Endothelial cell of umbilical vein (primary cell): Measurements from ENCODE around the gene KCNH2. TPM values are rescaled to one million over a fixed set of nuclear protein-coding genes. Genes with fewer than 3 reads are reported as not detected.

Source experiments
- BruUV-seq: library from RNA; stranded (reverse); fragments of 400-500 nt; replicated peaks from 2 replicates; lab custom pipeline; 2021; lab: Mats Ljungman, UMichigan
- CTCF ChIA-PET: fragments of 300-600, 350-600 bp; sonication (Branson Sonifier 250); formaldehyde crosslinking; loops from one replicate; lab custom pipeline; 2021; ENCODE audit warnings: antibody characterized with exemption, inconsistent platforms; lab: Charles Lee
- POLR2A ChIA-PET: fragments of 300-600, 350-600 bp; sonication (Branson Sonifier 250); formaldehyde crosslinking; loops from one replicate; lab custom pipeline; 2021; ENCODE audit warnings: antibody characterized with exemption, inconsistent platforms; lab: Charles Lee
- DNase-seq: peaks from one replicate; pipeline ENCODE4 v3.0.0-alpha.2; 2011; ENCODE audit warnings: low read depth, low spot score
- FAIRE-seq: peaks from 2 replicates; lab custom pipeline; 2011; peaks lifted over from hg19 to GRCh38; lab: Jason Lieb, UNC
- H2AFZ ChIP-seq: 2 replicates; pipeline ENCODE4 v1.6.0; 2012; ENCODE audit warnings: low read depth, low read length, control low read depth, inconsistent platforms
- H3K27ac ChIP-seq: 2 replicates; pipeline ENCODE4 v1.5.1; 2011; ENCODE audit warnings: low read depth, mild to moderate bottlenecking, control low read depth, low read length, moderate library complexity; ENCODE audit not compliant: insufficient read depth
- H3K27me3 ChIP-seq, 2 experiments: 2 replicates each; pipeline versions ENCODE4 v1.6.0 to v1.6.1; 2011; ENCODE audit warnings: low read length in 2 of 2, mixed read lengths in 1 of 2; ENCODE audit not compliant: control insufficient read depth in 2 of 2, insufficient read depth in 2 of 2
- H3K36me3 ChIP-seq, 2 experiments: 2 replicates in 1 of 2; 3 replicates in 1 of 2; pipeline ENCODE4 v1.5.1; 2011; ENCODE audit warnings: low read length in 2 of 2, mild to moderate bottlenecking in 1 of 2, moderate library complexity in 1 of 2; ENCODE audit not compliant: control insufficient read depth in 2 of 2, insufficient read depth in 2 of 2; ENCODE audit errors: extremely low read depth in 1 of 2
- H3K4me1 ChIP-seq: 3 replicates; pipeline ENCODE4 v1.5.1; 2011; ENCODE audit warnings: mild to moderate bottlenecking, low read length; ENCODE audit not compliant: control insufficient read depth, insufficient read depth; ENCODE audit errors: extremely low read depth
- H3K4me2 ChIP-seq: 2 replicates; pipeline ENCODE4 v1.6.1; 2011; ENCODE audit warnings: low read length, control low read depth, mixed read lengths; ENCODE audit not compliant: insufficient read depth
- H3K4me3 ChIP-seq, 3 experiments: fragments of 200-600 bp in 1 of 3; sonication (generic), shearing (Covaris generic) in 1 of 3; replicated peaks in 1 of 3; 2 replicates each; pipeline ENCODE4 v1.5.1; 2011 to 2016; ENCODE audit warnings: control low read depth in 3 of 3, low read length in 3 of 3, mild to moderate bottlenecking in 2 of 3, inconsistent platforms in 1 of 3, low read depth in 1 of 3, moderate library complexity in 1 of 3; ENCODE audit not compliant: insufficient read depth in 1 of 3
- H3K79me2 ChIP-seq: 2 replicates; pipeline ENCODE4 v1.6.0; 2012; ENCODE audit warnings: low read length, inconsistent platforms; ENCODE audit not compliant: control insufficient read depth, insufficient read depth
- H3K9ac ChIP-seq: replicated peaks from 2 replicates; pipeline ENCODE3; 2011; ENCODE audit warnings: low read length, control low read depth; ENCODE audit not compliant: insufficient read depth; ENCODE audit errors: extremely low read depth
- H3K9me1 ChIP-seq: replicated peaks from 3 replicates; pipeline ENCODE4 v1.6.0; 2011; ENCODE audit warnings: mild to moderate bottlenecking, low read length; ENCODE audit not compliant: control insufficient read depth, insufficient read depth; ENCODE audit errors: extremely low read depth
- H3K9me3 ChIP-seq: replicated peaks from 2 replicates; pipeline ENCODE4 v1.5.1; 2012; ENCODE audit warnings: low read length, inconsistent platforms; ENCODE audit not compliant: control insufficient read depth, insufficient read depth
- H4K20me1 ChIP-seq: replicated peaks from 2 replicates; pipeline ENCODE3; 2011; ENCODE audit warnings: mild to moderate bottlenecking, low read length; ENCODE audit not compliant: control insufficient read depth, insufficient read depth; ENCODE audit errors: extremely low read depth
- EZH2 ChIP-seq: IDR thresholded peaks from 2 replicates; pipeline ENCODE4 v1.6.1; 2012; ENCODE audit warnings: borderline replicate concordance, low read depth, mild to moderate bottlenecking, moderate library complexity, low read length, inconsistent platforms; ENCODE audit not compliant: severe bottlenecking
- FOS ChIP-seq: IDR thresholded peaks from 2 replicates; pipeline ENCODE4 v1.6.1; 2011; ENCODE audit warnings: mild to moderate bottlenecking, low read length, moderate library complexity, borderline replicate concordance; ENCODE audit not compliant: insufficient read depth
- GATA2 ChIP-seq: IDR thresholded peaks from 2 replicates; pipeline ENCODE4 v1.7.0; 2011; ENCODE audit warnings: low read depth, mild to moderate bottlenecking, moderate library complexity, mixed read lengths, low read length; ENCODE audit not compliant: insufficient read length, insufficient read depth
- JUN ChIP-seq: IDR thresholded peaks from 2 replicates; pipeline ENCODE4 v1.6.1; 2011; ENCODE audit warnings: borderline replicate concordance, low read depth; ENCODE audit not compliant: insufficient read length, insufficient read depth
- MYC ChIP-seq: IDR thresholded peaks from one replicate; pipeline ENCODE4 v1.6.1; 2011; ENCODE audit warnings: mild to moderate bottlenecking, low read depth, low read length
- POLR2A ChIP-seq: IDR thresholded peaks from 2 replicates; pipeline ENCODE4 v1.6.1; 2012; ENCODE audit warnings: low read depth, mild to moderate bottlenecking, control low read depth, low read length
- POLR2AphosphoS5 ChIP-seq: IDR thresholded peaks from 2 replicates; pipeline ENCODE4 v1.6.1; 2012; ENCODE audit warnings: low read depth, mild to moderate bottlenecking, control low read depth, low read length, moderate library complexity; ENCODE audit not compliant: insufficient read depth
- dilution Hi-C: fragments of 300-500 bp; cut with MboI; formaldehyde crosslinking; loops from one replicate; pipeline ENCODE4 v1.15.0; 2019; ENCODE audit warnings: low sequenced_read_pairs; ENCODE audit not compliant: extremely low pct_ligation_motif_present
- intact Hi-C: fragments of 100-400 bp; cut with micrococcal nuclease; formaldehyde crosslinking; loops from one replicate; pipeline ENCODE4 v1.10.0; 2022
- polyA plus RNA-seq, 4 experiments: library from polyadenylated mRNA; depleted of rRNA in 3 of 4; stranded (reverse) in 3 of 4; unstranded in 1 of 4; fragments of >200 nt; gene quantifications; 2 replicates each; pipeline versions ENCODE4 v1.2.1 to v1.2.3, GENCODE V29; 2011 to 2012; ENCODE audit warnings: missing spikeins in 1 of 4
- total RNA-seq: library from RNA; stranded (reverse); gene quantifications from 2 replicates; pipeline ENCODE4 v1.2.3, GENCODE V29; 2021
- TF ChIP-seq, protein P1 (sequence below), 2 donors: IDR thresholded peaks; 1 replicate in 1 of 2; 2 replicates in 1 of 2; pipeline ENCODE4 v1.5.1; 2011; ENCODE audit warnings: low read length in 2 of 2, mild to moderate bottlenecking in 2 of 2, moderate library complexity in 2 of 2, control low read depth in 1 of 2, inconsistent platforms in 1 of 2, low read depth in 1 of 2; ENCODE audit not compliant: insufficient read depth in 1 of 2; ENCODE audit errors: extremely low read depth in 1 of 2
- TF ChIP-seq, protein P2 (sequence below): IDR thresholded peaks from 2 replicates; pipeline ENCODE4 v1.6.1; 2011; ENCODE audit not compliant: insufficient read depth, insufficient read length

KCNH2 gene
- total and polyA plus RNA-seq, 2 donors (not counting 3 experiments of a cell fraction or from before 2014, with no cell fraction given) = 0.03 to 0.09 TPM

- H3K9me1 ChIP-seq = no peaks in the 10 kb centered on the region
- H3K4me1 ChIP-seq = peaks cover 15% of the 10 kb centered on the region
- TF ChIP-seq POLR2AphosphoS5 (no peak), MYC (no peak), EZH2 (no peak), JUN (no peak), GATA2 (no peak), FOS (no peak), POLR2A (no peak)
- TF ChIP-seq, protein P1, sequence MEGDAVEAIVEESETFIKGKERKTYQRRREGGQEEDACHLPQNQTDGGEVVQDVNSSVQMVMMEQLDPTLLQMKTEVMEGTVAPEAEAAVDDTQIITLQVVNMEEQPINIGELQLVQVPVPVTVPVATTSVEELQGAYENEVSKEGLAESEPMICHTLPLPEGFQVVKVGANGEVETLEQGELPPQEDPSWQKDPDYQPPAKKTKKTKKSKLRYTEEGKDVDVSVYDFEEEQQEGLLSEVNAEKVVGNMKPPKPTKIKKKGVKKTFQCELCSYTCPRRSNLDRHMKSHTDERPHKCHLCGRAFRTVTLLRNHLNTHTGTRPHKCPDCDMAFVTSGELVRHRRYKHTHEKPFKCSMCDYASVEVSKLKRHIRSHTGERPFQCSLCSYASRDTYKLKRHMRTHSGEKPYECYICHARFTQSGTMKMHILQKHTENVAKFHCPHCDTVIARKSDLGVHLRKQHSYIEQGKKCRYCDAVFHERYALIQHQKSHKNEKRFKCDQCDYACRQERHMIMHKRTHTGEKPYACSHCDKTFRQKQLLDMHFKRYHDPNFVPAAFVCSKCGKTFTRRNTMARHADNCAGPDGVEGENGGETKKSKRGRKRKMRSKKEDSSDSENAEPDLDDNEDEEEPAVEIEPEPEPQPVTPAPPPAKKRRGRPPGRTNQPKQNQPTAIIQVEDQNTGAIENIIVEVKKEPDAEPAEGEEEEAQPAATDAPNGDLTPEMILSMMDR (IDR thresholded peaks at IDR 0.05; ENCODE audit: extremely low read depth in 1 of 2, insufficient read depth in 1 of 2, low read depth in 1 of 2, low read length in 2 of 2) = no peak
- TF ChIP-seq, protein P2, sequence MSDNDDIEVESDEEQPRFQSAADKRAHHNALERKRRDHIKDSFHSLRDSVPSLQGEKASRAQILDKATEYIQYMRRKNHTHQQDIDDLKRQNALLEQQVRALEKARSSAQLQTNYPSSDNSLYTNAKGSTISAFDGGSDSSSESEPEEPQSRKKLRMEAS = no peak
- FAIRE-seq (no peak), DNase-seq (no peak)
- H3K4me3 ChIP-seq = no peak overlapping the region
- no peak overlapping the region for H2AFZ ChIP-seq
- H3K36me3 ChIP-seq = peaks cover 0 to 16% of the 10 kb centered on the region in 2 experiments
- H3K4me2 ChIP-seq = no peak overlapping the region
- H3K27me3 ChIP-seq = peaks cover 10 to 14% of the 10 kb centered on the region in 2 experiments
- ChIA-PET POLR2A (no interaction called here), CTCF (interaction anchor here (0.7 to 8.8 kb wide), 6 partner anchors 9 to 119 kb away, joined by 3 to 107 read pairs (median 8); no protein-coding TSS in a partner anchor)
- H4K20me1 ChIP-seq = no peaks in the 10 kb centered on the region
- H3K9me3 ChIP-seq = no peaks in the 10 kb centered on the region
- intact Hi-C loops = no loop called here
- dilution Hi-C loops = no loop called here
- no peak overlapping the region for H3K27ac ChIP-seq
- BruUV-seq = no TSS peak
- no peaks in the 10 kb centered on the region for H3K79me2 ChIP-seq
- H3K9ac ChIP-seq = no peak overlapping the region
Observed at GRCh38 chr7:151016942-151017341, 38.8 kb upstream of the KCNH2 start.
